Stomach smooth muscle (tissue), 2 donors: ENCODE results near the gene ATP5MK.
"Not testable (repeated sequence)": the region's sequence is repeated elsewhere in the genome, so short reads cannot be mapped to it uniquely, and the experiment has no call there.

Experiments
- H3K27ac ChIP-seq: one replicate; pipeline ENCODE4 v1.7.0; 2013; ENCODE audit warnings: mild to moderate bottlenecking, low read length, inconsistent platforms
- H3K27me3 ChIP-seq, 2 donors: one replicate each; pipeline ENCODE4 v1.7.0; 2013; ENCODE audit warnings: low read length in 2 of 2; ENCODE audit not compliant: insufficient read depth in 2 of 2, control insufficient read depth in 1 of 2
- H3K36me3 ChIP-seq, 2 donors: one replicate each; pipeline ENCODE4 v1.7.0; 2013; ENCODE audit warnings: low read length in 2 of 2; ENCODE audit not compliant: control insufficient read depth in 2 of 2, insufficient read depth in 2 of 2
- H3K4me1 ChIP-seq: one replicate; pipeline ENCODE4 v1.7.0; 2013; ENCODE audit warnings: low read length; ENCODE audit not compliant: control insufficient read depth, insufficient read depth
- H3K4me3 ChIP-seq, 2 donors: one replicate each; pipeline ENCODE4 v1.7.0; 2013; ENCODE audit warnings: low read length in 2 of 2
- H3K9ac ChIP-seq, 2 donors: one replicate each; pipeline ENCODE4 v1.7.0; 2013; ENCODE audit warnings: low read length in 2 of 2, mild to moderate bottlenecking in 1 of 2
- H3K9me3 ChIP-seq, 2 donors: one replicate each; pipeline ENCODE4 v1.7.0; 2013; ENCODE audit warnings: low read length in 2 of 2; ENCODE audit not compliant: control insufficient read depth in 2 of 2
- donor health status: healthy.
- donor health status: Pancreatic carcinoma.

Gene ATP5MK

GRCh38 chr10:103355906-103356599, 40.2 kb downstream of the ATP5MK start:
- no peaks in the 10 kb centered on the region for H3K4me1 ChIP-seq
- no peak overlapping the region for H3K4me3 ChIP-seq
- no peak overlapping the region for H3K27ac ChIP-seq
- H3K36me3 ChIP-seq: no peaks in the 10 kb centered on the region
- no peaks in the 10 kb centered on the region for H3K27me3 ChIP-seq
- H3K9ac ChIP-seq: no peak overlapping the region
- H3K9me3 ChIP-seq: no peaks in the 10 kb centered on the region

GRCh38 chr10:103354567-103354966, 41.7 kb downstream of the ATP5MK start:
- H3K9ac ChIP-seq, H3K36me3 ChIP-seq, H3K27ac ChIP-seq, H3K4me3 ChIP-seq, H3K27me3 ChIP-seq, H3K9me3 ChIP-seq, H3K4me1 ChIP-seq: not testable (repeated sequence)

GRCh38 chr10:103353281-103353680, 43.0 kb downstream of the ATP5MK start:
- Histone ChIP-seq H3K27ac (no peak overlapping the region), H3K4me1 (peaks cover 9% of the 10 kb centered on the region), H3K9me3 (no peaks in the 10 kb centered on the region), H3K4me3 (no peak overlapping the region), H3K9ac (no peak overlapping the region), H3K27me3 (no peaks in the 10 kb centered on the region), H3K36me3 (no peaks in the 10 kb centered on the region)

- peak within 1 kb of the TSS; percentile 76 to 83 for H3K4me3 ChIP-seq
- H3K9ac ChIP-seq: peak within 1 kb of the TSS; percentile 84 to 87
- H3K9me3 ChIP-seq: no peaks in the 10 kb centered on the region
- H3K4me1 ChIP-seq: peaks cover 9% of the 10 kb centered on the region
- H3K27ac ChIP-seq: peak within 1 kb of the TSS; percentile 69
- H3K27me3 ChIP-seq: no peaks in the 10 kb centered on the region
- peaks cover 0 to 5% of the 10 kb centered on the region in 2 donors for H3K36me3 ChIP-seq
Observed at GRCh38 chr10:103350517-103351260, 45.6 kb downstream of the ATP5MK start, which contains the start of gene PCGF6. Gene PCGF6 (minus strand): TSS chr10:103351140. CDS start chr10:103351066, 74 bp downstream.

GRCh38 chr10:103350175-103350516, 46.1 kb downstream of the ATP5MK start:
- Histone ChIP-seq H3K9me3 (no peaks in the 10 kb centered on the region), H3K36me3 (peaks cover 1 to 8% of the 10 kb centered on the region in 2 donors), H3K4me3 (peak overlapping the region; percentile 76 to 83), H3K27me3 (no peaks in the 10 kb centered on the region), H3K4me1 (peaks cover 9% of the 10 kb centered on the region), H3K9ac (peak overlapping the region; percentile 84 to 87), H3K27ac (peak overlapping the region; percentile 69)
